Mucosa of gallbladder (tissue), 1 donor: ENCODE results near the gene CANX. TPM values are rescaled to one million over a fixed set of nuclear protein-coding genes. Genes with fewer than 3 reads are reported as not detected.

Source experiments
- DNase-seq: peaks from one replicate; pipeline ENCODE4 v3.0.0-alpha.2; 2020; ENCODE audit warnings: low spot score
- total RNA-seq: library from RNA; stranded (reverse); gene quantifications from one replicate; pipeline ENCODE4 v1.2.1, GENCODE V29; 2021
- donor health status: DM: no; HTN: no; CAD: no.

Gene CANX
- total RNA-seq, 1 donor from 2014 or later, result 696 TPM

GRCh38 chr5:179777909-179778308 is 79.1 kb downstream of the CANX start:
- no peak for DNase-seq

DNA sequence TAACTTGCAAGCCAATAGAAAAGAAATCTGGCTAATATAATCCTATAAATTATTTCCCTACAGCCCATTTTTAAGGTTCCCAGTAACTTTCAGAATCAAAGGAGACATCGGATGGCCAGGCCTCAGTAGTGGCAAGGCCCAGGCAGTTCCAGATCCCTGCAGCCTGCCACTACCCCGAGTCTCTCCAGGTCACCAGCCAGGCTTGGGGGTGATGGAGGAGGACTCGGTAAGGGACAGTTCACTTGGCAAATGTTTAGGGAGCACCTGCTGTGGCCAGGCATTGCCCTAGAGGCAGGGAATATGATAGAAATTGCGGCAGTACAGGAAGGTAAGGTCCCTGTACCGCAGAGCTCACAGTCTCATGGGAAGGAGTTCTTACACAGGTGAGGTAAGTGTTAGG is 79.8 kb downstream of the CANX start:
- DNase-seq, result no peak

DNA sequence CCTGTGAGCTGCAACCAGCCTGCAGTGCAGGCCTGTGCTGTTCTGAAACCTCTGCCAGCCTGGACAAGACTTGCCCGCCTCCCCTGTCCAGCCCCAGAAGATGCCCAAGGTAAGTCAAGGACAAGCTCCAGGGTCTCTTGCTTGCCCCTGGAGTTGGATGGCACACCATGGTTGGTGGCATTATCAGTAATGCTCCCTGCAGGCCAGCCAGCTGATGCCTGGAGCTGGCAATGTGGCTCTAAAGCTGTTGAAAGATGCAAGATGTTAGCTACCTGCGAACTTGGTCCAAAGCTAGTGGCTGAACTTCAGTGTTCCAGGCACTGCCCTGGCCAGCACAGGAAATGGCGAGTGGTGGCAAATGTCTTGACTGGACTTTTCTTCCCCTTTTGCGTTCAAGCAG is 81.1 kb downstream of the CANX start:
- DNase-seq, result no peak

DNA sequence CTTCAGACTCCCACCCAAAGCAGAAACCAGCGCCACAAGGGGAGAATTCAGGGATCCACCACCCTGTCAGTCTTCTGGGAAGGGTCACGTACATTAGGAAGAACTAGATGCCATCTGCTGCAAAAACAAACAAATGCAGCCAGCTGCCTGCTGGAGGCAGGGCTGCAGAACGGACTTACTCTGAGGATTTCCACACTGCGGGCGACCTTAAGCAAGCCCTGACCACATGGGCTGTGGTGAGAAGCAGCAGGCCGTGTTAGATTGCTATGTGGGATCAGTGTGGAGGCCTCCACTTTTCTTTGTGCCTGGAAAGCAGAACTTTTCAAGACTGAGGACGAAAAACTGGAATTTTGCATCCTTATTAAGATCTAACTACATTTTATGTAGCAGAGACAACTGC is 81.6 kb downstream of the CANX start:
- DNase-seq, result no peak

Other genes with a start within 250 kb of the CANX start
- gene RUFY1, start 148.4 kb upstream of the CANX start, total RNA-seq, result 54.7 TPM
- gene HNRNPH1, start 75.3 kb upstream of the CANX start, total RNA-seq, result 466 TPM
- gene CBY3, start 17.9 kb upstream of the CANX start, total RNA-seq, result not detected
- gene MAML1, start 33.9 kb downstream of the CANX start, total RNA-seq, result 36.6 TPM
- gene LTC4S, start 95.0 kb downstream of the CANX start, total RNA-seq, result 26.0 TPM
- gene MGAT4B, start 107.9 kb downstream of the CANX start, total RNA-seq, result 272 TPM
- gene SQSTM1, start 121.9 kb downstream of the CANX start, total RNA-seq, result 711 TPM
- gene MRNIP, start 159.8 kb downstream of the CANX start, total RNA-seq, result 38.6 TPM
- gene TBC1D9B, start 208.9 kb downstream of the CANX start, total RNA-seq, result 149 TPM